ENCODE results near the gene RAET1G. TPM values are rescaled to one million over a fixed set of nuclear protein-coding genes. Genes with fewer than 3 reads are reported as not detected.

Gene RAET1G
- total RNA-seq, 4 donors from 2014 or later: 0.59 to 2.0 (median 1.6) TPM; not detected in 1

GRCh38 chr6:149935668-149936067, 12.7 kb upstream of the RAET1G start:
- H3K27me3 ChIP-seq: peaks cover 24% of the 10 kb centered on the region
- no peak for DNase-seq
- H3K4me1 ChIP-seq: peaks cover 11 to 12% of the 10 kb centered on the region in 2 donors
- no peaks in the 10 kb centered on the region for H3K36me3 ChIP-seq
- H3K4me3 ChIP-seq (replicated peaks in 1 of 3): no peak overlapping the region
- WGBS, 2 donors: 55 to 80% methylated on average over 1 to 2 of the region's 2 CpGs
- no peaks in the 10 kb centered on the region for H3K9me3 ChIP-seq
- no peak overlapping the region for H3K27ac ChIP-seq
- TF ChIP-seq CTCF (IDR thresholded peaks at IDR 0.05) (no peak), POLR2A (IDR thresholded peaks at IDR 0.05) (no peak)
- intact Hi-C loops (cut with DNase I): loop anchor here (2.0 to 5.0 kb wide), 2 partner anchors 81 to 132 kb away; partner anchors contain the start of gene ULBP3

DNA sequence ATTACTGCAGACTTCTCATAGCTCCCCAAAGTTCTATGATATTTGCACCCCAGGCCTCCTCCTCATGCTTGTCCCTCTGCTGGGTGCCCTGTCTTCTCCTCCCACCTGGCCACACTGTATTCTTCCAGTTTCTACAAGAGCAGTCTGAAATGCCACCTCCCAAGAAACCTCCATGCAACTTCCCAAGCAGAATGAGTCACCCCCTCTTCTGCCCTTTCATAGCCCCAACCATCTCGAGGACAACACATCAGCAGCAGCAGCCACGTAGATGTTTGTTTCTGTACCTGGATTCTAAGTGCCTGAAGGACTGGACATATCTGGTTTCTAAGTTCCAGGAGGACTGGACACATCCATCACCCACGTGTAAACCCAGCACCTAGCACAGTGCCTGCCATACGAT, 12.3 kb upstream of the RAET1G start:
- Histone ChIP-seq H3K4me3 (replicated peaks in 1 of 3) (no peak overlapping the region), H3K36me3 (no peaks in the 10 kb centered on the region), H3K4me1 (peaks cover 11 to 12% of the 10 kb centered on the region in 2 donors), H3K27me3 (peaks cover 20% of the 10 kb centered on the region), H3K27ac (no peak overlapping the region), H3K9me3 (no peaks in the 10 kb centered on the region)
- TF ChIP-seq POLR2A (IDR thresholded peaks at IDR 0.05) (no peak), CTCF (IDR thresholded peaks at IDR 0.05) (no peak)
- no peak for DNase-seq
- WGBS, 2 donors: 67 to 79% methylated on average over 4 of the region's 4 CpGs
- intact Hi-C loops (cut with DNase I): loop anchor here (2.0 to 5.0 kb wide), 2 partner anchors 82 to 132 kb away; partner anchors contain the start of gene ULBP3

- no peak for TF ChIP-seq POLR2A (IDR thresholded peaks at IDR 0.05)
- TF ChIP-seq CTCF (IDR thresholded peaks at IDR 0.05): peak; percentile 69 to 86 (median 80)
- H3K9me3 ChIP-seq: no peaks in the 10 kb centered on the region
- H3K4me1 ChIP-seq: peaks cover 14% of the 10 kb centered on the region in 2 donors
- WGBS, 2 donors: 42 to 54% methylated on average over 10 to 11 of the region's 11 CpGs
- no peaks in the 10 kb centered on the region for H3K36me3 ChIP-seq
- no peak overlapping the region for H3K27ac ChIP-seq
- H3K27me3 ChIP-seq: peaks cover 17% of the 10 kb centered on the region
- peak; percentile 63 to 68 for DNase-seq
- no peak overlapping the region for H3K4me3 ChIP-seq (replicated peaks in 1 of 3)
- intact Hi-C loops (cut with DNase I): loop anchor here (2.0 to 5.0 kb wide), 2 partner anchors 82 to 133 kb away; partner anchors contain the start of gene ULBP3
Observed at GRCh38 chr6:149934249-149935156, 11.6 kb upstream of the RAET1G start.

- Histone ChIP-seq H3K4me3 (replicated peaks in 1 of 3) (no peak overlapping the region), H3K4me1 (peaks cover 11 to 15% of the 10 kb centered on the region in 2 donors), H3K9me3 (no peaks in the 10 kb centered on the region), H3K27me3 (peaks cover 7% of the 10 kb centered on the region), H3K36me3 (no peaks in the 10 kb centered on the region), H3K27ac (no peak overlapping the region)
- intact Hi-C loops (cut with DNase I): no loop called here
- WGBS, 2 donors: 45 to 49% methylated on average over 3 of the region's 3 CpGs
- no peak for TF ChIP-seq CTCF (IDR thresholded peaks at IDR 0.05)
- TF ChIP-seq POLR2A (IDR thresholded peaks at IDR 0.05): no peak
- no peak for DNase-seq
Observed at GRCh38 chr6:149933461-149933860, 10.5 kb upstream of the RAET1G start.

- WGBS, 2 donors: 75 to 77% methylated on average over 5 of the region's 5 CpGs
- Histone ChIP-seq H3K4me1 (peaks cover 7 to 13% of the 10 kb centered on the region in 2 donors), H3K4me3 (replicated peaks in 1 of 3) (no peak overlapping the region), H3K27ac (no peak overlapping the region), H3K9me3 (no peaks in the 10 kb centered on the region), H3K36me3 (no peaks in the 10 kb centered on the region), H3K27me3 (peaks cover 5% of the 10 kb centered on the region)
- no peak for TF ChIP-seq POLR2A (IDR thresholded peaks at IDR 0.05)
- TF ChIP-seq CTCF (IDR thresholded peaks at IDR 0.05): no peak
- intact Hi-C loops (cut with DNase I): no loop called here
- DNase-seq: no peak
Observed at GRCh38 chr6:149933036-149933435, 10.1 kb upstream of the RAET1G start.
